AG09309 (cell line): ENCODE measurements around the gene MELTF.

Experiments
- DNase-seq: peaks from one replicate; pipeline ENCODE4 v3.0.0-alpha.2; 2010; ENCODE audit warnings: low read depth
- H3K4me3 ChIP-seq: 2 replicates; pipeline ENCODE4 v1.5.1; 2011; ENCODE audit warnings: mild to moderate bottlenecking, low read depth, low read length, moderate library complexity; ENCODE audit not compliant: control insufficient read depth
- TF ChIP-seq, protein P1 (sequence below): IDR thresholded peaks from 2 replicates; pipeline ENCODE4 v1.5.1; 2011; ENCODE audit warnings: mild to moderate bottlenecking, low read depth, low read length, inconsistent platforms; ENCODE audit not compliant: insufficient read depth, control insufficient read depth; ENCODE audit errors: missing control alignments

MELTF gene

DNA sequence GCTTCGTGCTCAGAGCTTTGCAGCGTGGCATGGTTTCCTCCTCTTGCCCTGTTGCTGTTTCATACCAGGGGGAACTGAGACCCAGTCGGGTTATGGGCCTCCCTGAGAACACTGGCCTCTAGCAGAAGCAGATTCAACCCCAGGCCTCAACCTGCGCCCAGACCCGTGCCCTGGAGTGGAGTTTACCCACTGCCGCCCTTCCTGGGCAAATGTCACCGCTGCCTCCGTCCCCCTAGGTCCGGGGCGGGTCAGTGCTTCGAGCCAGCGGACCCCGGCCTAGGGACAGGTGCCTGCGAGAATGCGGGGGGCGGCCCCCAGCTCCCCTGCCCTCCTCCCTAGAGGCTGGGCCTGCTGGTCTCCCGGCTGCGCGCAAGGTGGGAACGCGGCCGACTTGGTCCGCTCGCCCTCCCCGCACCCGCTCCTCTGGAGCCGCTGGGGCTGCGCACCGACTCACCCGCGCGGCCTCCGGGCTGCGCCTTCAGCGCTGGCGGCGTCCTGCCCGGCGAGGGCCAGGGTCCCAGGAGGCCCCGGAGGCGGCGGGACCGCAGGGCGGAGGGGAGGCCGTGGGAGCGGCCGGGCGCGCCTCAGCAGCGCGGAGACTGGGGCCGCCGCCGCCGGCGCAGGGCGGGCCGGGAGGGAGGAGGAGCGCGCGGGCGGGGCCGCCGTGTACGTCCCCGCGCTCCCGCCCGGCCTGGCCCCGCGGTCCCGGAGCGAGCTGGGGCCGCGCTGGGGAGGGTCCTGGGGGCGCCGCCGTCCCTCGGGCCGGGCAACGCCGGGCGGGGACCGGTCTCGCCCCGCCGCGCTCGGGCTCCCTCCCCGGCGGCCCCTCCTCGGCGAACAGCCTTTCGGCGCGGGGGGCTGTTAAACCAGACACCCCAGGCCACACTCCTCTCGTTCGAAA lies 61.1 kb downstream of the MELTF start, which contains the start of gene PIGZ:
TSS of gene PIGZ (minus strand) at position 601 of the 901 bp plus-strand sequence. CDS start 16,802 bp downstream, outside the sequence.
- H3K4me3 ChIP-seq: peak within 1 kb of the TSS; percentile 79
- TF ChIP-seq, protein P1, sequence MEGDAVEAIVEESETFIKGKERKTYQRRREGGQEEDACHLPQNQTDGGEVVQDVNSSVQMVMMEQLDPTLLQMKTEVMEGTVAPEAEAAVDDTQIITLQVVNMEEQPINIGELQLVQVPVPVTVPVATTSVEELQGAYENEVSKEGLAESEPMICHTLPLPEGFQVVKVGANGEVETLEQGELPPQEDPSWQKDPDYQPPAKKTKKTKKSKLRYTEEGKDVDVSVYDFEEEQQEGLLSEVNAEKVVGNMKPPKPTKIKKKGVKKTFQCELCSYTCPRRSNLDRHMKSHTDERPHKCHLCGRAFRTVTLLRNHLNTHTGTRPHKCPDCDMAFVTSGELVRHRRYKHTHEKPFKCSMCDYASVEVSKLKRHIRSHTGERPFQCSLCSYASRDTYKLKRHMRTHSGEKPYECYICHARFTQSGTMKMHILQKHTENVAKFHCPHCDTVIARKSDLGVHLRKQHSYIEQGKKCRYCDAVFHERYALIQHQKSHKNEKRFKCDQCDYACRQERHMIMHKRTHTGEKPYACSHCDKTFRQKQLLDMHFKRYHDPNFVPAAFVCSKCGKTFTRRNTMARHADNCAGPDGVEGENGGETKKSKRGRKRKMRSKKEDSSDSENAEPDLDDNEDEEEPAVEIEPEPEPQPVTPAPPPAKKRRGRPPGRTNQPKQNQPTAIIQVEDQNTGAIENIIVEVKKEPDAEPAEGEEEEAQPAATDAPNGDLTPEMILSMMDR: no peak
- no peak for DNase-seq

DNA sequence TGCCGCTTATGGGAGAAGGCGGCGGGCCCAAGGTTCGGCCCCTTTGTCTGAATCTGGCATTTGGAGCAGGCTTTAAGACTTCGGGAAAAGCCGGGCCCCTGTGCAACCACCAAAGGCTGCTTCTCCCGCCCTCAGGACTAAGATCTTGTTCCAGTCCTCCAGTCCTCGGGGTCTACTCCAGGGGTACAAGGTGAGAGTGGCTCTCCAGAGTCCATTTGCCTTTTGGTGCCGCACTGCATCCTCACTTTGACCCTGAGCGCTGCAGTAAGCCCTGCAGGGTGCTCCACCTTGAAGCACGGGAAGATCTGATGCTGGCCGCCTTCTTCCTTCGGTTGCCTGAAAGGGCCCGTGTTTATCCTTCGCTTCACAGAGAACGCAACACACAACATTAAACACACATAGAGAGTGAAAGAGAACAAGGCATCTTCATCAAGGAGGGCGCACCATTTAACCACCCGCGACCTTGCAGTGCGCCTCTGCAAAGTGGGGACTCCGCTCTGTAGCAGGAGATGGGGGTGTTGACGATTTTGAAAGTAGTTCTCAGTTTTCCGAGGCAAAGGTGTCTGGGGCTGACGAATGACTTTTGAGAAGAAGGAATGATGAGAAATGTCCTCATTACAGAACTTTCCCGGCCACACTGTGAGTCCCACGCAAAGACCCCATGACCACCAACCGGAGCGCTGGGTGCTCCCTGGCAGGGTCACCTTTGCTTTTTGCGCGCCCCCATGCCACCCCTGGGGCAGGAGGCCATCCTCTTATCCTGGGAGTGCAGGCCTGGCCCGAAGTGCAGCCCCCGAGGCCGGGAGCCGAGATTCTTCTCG lies 62.0 kb downstream of the MELTF start:
- TF ChIP-seq, protein P1: no peak
- DNase-seq: no peak

DNA sequence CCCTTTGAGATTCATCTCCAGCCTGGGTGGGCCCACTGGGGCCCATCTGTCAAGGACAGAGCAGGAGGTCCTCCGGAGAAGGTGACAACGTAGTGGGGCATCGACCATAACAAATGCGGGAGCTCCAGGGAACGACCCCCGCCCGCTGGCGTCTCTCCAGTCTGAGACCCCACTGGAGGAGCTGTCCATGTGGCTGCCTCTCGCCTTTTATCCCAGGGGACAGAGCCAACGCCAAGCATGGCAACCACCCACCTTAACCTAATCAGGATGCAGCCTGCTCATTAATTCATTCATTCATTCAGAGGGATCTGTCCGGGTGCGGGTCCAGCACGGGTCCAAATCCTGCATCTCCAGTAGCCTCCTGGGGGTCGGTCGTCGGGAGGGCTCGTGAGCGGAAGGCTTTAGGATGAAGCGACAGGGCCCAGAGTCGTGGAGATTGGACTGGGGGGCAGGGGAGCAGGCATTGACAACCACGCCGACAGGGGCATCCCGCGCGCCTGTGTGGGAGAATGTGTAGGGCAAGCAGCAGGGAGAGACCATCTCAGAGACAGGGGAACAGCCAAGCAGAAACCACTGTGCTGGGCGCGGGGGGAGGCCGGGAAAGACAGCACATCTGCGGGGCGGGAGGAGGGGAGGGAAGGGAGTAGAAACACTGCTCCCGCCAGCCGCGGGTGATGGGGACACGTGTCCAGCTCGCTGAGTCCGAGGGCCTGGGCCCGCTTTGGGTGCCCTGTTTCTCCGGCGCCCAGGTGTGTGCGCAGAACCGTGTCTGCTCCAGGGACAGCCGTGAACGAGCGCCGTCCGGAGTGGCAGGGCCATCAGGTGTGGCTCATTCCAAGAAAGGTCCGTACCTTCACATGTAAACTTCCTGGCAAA lies 62.9 kb downstream of the MELTF start:
- DNase-seq: no peak
- H3K4me3 ChIP-seq: no peak overlapping the region
- TF ChIP-seq, protein P1: no peak

More for the DNA sequence above, 62.0 kb downstream of the MELTF start:
- peak overlapping the region; percentile 79 for H3K4me3 ChIP-seq

DNA sequence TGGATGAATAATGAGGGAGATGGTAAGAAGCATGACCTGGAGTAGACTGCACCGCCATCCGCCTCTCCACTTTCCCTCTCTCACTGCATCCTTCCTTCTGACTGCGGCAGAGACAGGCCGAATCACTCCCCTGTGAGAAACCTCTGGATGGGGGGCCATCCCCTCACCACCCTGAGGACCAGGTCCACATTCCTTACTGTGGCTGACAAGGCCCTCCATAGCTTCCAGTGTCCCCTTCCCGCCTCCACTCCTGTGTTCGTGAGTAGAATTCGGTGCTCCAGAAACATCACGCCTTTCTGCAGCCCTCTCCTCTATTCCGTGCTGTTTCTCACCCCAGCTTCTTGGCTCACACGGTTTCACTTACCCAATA lies 63.8 kb downstream of the MELTF start:
- no peak overlapping the region for H3K4me3 ChIP-seq
- TF ChIP-seq, protein P1: no peak
- DNase-seq: no peak

DNA sequence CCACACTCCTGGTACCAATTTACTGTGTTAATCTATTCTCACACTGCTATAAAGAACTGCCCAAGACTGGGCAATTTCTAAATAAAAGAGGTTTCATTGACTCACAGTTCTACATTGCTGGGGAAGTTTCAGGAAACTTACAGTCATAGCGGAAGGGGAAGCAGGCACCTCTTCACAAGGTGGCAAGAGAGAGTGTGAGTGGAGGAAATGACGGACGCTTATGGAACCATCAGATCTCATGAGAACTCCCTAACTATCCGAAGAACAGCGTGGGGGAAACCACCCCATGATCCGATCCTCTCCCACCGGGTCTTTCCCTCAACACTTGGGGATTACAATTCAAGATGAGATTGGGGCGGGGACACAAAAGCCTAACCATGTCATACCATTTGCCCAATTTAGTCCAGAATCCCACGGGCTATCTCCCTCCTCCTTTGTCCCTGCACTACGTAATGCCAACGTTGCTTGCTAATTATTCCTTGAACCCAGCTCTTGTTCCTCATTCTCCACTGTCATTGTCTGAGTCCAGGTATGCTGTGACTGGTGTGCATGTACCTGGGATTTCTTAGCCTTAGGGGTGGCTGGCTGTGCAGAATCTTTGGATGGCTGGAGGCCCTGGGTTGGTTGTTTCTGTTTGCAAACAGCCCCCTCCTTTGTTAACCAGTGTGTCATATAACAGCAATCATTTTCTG lies 64.4 kb downstream of the MELTF start:
- H3K4me3 ChIP-seq: no peak overlapping the region
- no peak for DNase-seq
- TF ChIP-seq, protein P1: no peak

DNA sequence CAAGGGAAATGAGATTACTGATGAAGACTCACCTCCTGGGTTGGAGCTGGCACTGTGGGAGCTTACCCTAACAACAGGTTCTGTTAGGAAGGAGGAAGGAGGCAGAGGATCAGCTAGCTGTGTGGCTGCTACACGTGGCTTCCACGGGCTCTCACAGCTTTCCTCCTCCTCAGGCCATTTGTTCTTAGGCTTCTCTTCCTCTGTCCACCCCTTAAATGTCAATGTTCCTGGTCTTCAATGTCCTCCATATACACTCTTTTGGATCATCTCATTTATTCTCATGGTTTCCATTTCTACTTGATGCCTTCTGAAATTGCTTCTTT lies 66.0 kb downstream of the MELTF start:
- no peak for DNase-seq
- TF ChIP-seq, protein P1: no peak

More for the DNA sequence above, 66.0 kb downstream of the MELTF start:
- no peak overlapping the region for H3K4me3 ChIP-seq
